Tibial nerve (tissue), 4 donors: ENCODE data around the gene AK9. TPM values are rescaled to one million over a fixed set of nuclear protein-coding genes. Genes with fewer than 3 reads are reported as not detected.

Experiments used
- DNase-seq, 2 donors: peaks; one replicate each; pipeline ENCODE4 v3.0.0-alpha.2; 2019; ENCODE audit warnings: low spot score in 2 of 2
- H3K27ac ChIP-seq, 4 donors: fragments of 200-600 bp; sonication (generic) in 3 of 4; one replicate each; pipeline ENCODE4 v1.5.1; 2017 to 2019; ENCODE audit warnings: mild to moderate bottlenecking in 1 of 4
- H3K27me3 ChIP-seq, 2 donors: fragments of 200-600 bp; sonication (generic) in 1 of 2; one replicate each; pipeline versions ENCODE4 v1.5.1 to v1.6.0; 2017 to 2019
- H3K36me3 ChIP-seq, 3 donors: fragments of 200-600 bp; sonication (generic); one replicate each; pipeline ENCODE4 v1.5.1; 2018 to 2019
- H3K4me1 ChIP-seq, 4 donors: fragments of 200-600 bp; sonication (generic) in 3 of 4; one replicate each; pipeline ENCODE4 v1.5.1; 2017 to 2019
- H3K4me3 ChIP-seq, 4 donors: fragments of 200-600 bp; sonication (generic) in 3 of 4; one replicate each; pipeline ENCODE4 v1.5.1; 2017 to 2019; ENCODE audit warnings: mild to moderate bottlenecking in 1 of 4, moderate library complexity in 1 of 4
- H3K9me3 ChIP-seq, 4 donors: fragments of 200-600 bp; sonication (generic) in 3 of 4; one replicate each; pipeline ENCODE4 v1.5.1; 2017 to 2019
- EP300 ChIP-seq, 2 donors: sonication (generic); formaldehyde crosslinking; IDR thresholded peaks; one replicate each; pipeline ENCODE4 v1.6.1; 2017; ENCODE audit warnings: antibody characterized with exemption in 2 of 2, mild to moderate bottlenecking in 1 of 2
- POLR2A ChIP-seq, 2 donors: fragments of 450-650 bp; IDR thresholded peaks; one replicate each; pipeline ENCODE4 v1.6.1; 2017; ENCODE audit warnings: antibody characterized with exemption in 2 of 2, mild to moderate bottlenecking in 2 of 2, moderate library complexity in 2 of 2
- WGBS, 2 donors: methylation state at CpG; one replicate each; pipeline ENCODE4 v1.1.5; 2018; 5-methylcytosine and 5-hydroxymethylcytosine counted together
- total RNA-seq, 4 donors: library from RNA; depleted of rRNA; stranded (reverse); fragments of >200 nt; gene quantifications; one replicate each; pipeline ENCODE4 v1.1.0, GENCODE V29; 2016
- TF ChIP-seq, protein P1 (sequence below), 5 experiments: fragments of 200-600 bp in 3 of 5; fragments of 450-650 bp in 2 of 5; sonication (generic) in 3 of 5; IDR thresholded peaks; one replicate each; pipeline ENCODE4 v1.5.1; 2016 to 2019; ENCODE audit warnings: antibody characterized with exemption in 5 of 5, mild to moderate bottlenecking in 3 of 5, moderate library complexity in 2 of 5

Gene AK9
- total RNA-seq, 4 donors from 2014 or later, result 8.1 to 19.8 (median 14.1) TPM

DNA sequence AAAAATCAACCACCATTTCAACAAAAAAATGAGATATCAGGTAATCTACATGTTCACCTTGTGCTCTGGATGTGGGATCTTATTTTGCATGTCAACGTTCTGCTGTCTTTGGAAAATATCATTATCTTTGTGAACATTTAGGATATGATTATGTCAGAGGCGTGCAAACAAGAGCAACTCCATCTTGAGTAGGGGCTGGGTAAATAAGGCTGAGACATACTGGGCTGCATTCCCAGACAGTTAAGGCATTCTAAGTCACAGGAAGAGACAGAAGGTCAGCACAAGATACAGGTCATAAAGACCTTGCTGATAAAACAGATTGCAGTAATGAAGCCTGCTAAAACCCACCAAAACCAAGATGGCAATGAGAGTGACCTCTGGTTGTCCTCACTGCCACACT lies 179.2 kb downstream of the AK9 start:
- Histone ChIP-seq H3K36me3 (no peaks in the 10 kb centered on the region), H3K4me3 (no peak overlapping the region), H3K4me1 (no peaks in the 10 kb centered on the region), H3K27me3 (no peaks in the 10 kb centered on the region), H3K27ac (no peak overlapping the region), H3K9me3 (no peaks in the 10 kb centered on the region)
- no peak for DNase-seq
- WGBS, 2 donors, result 77 to 78% methylated on average over 2 of the region's 2 CpGs
- TF ChIP-seq EP300 (IDR thresholded peaks at IDR 0.05) (no peak), POLR2A (IDR thresholded peaks at IDR 0.05) (no peak)
- TF ChIP-seq, protein P1, sequence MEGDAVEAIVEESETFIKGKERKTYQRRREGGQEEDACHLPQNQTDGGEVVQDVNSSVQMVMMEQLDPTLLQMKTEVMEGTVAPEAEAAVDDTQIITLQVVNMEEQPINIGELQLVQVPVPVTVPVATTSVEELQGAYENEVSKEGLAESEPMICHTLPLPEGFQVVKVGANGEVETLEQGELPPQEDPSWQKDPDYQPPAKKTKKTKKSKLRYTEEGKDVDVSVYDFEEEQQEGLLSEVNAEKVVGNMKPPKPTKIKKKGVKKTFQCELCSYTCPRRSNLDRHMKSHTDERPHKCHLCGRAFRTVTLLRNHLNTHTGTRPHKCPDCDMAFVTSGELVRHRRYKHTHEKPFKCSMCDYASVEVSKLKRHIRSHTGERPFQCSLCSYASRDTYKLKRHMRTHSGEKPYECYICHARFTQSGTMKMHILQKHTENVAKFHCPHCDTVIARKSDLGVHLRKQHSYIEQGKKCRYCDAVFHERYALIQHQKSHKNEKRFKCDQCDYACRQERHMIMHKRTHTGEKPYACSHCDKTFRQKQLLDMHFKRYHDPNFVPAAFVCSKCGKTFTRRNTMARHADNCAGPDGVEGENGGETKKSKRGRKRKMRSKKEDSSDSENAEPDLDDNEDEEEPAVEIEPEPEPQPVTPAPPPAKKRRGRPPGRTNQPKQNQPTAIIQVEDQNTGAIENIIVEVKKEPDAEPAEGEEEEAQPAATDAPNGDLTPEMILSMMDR (IDR thresholded peaks at IDR 0.05), result no peak

GRCh38 chr6:109510358-109510757 lies 180.6 kb downstream of the AK9 start:
- Histone ChIP-seq H3K27me3 (no peaks in the 10 kb centered on the region), H3K4me1 (no peaks in the 10 kb centered on the region), H3K4me3 (no peak overlapping the region), H3K36me3 (no peaks in the 10 kb centered on the region), H3K9me3 (no peaks in the 10 kb centered on the region), H3K27ac (no peak overlapping the region)
- TF ChIP-seq EP300 (IDR thresholded peaks at IDR 0.05) (no peak), POLR2A (IDR thresholded peaks at IDR 0.05) (no peak)
- TF ChIP-seq, protein P1 (IDR thresholded peaks at IDR 0.05), result no peak
- no peak for DNase-seq
- WGBS, 2 donors, result 87 to 100% methylated on average over 1 of the region's 1 CpG

- no peaks in the 10 kb centered on the region for H3K9me3 ChIP-seq
- H3K27ac ChIP-seq, result no peak overlapping the region
- no peaks in the 10 kb centered on the region for H3K4me1 ChIP-seq
- 72% methylated on average over 4 of the region's 4 CpGs for WGBS, 2 donors
- no peak overlapping the region for H3K4me3 ChIP-seq
- DNase-seq, result no peak
- H3K36me3 ChIP-seq, result no peaks in the 10 kb centered on the region
- TF ChIP-seq POLR2A (IDR thresholded peaks at IDR 0.05) (no peak), EP300 (IDR thresholded peaks at IDR 0.05) (no peak)
- TF ChIP-seq, protein P1 (IDR thresholded peaks at IDR 0.05), result no peak
- H3K27me3 ChIP-seq, result no peaks in the 10 kb centered on the region
Observed at GRCh38 chr6:109508166-109508860, 182.7 kb downstream of the AK9 start.

- WGBS, 2 donors, result 78 to 84% methylated on average over 4 of the region's 4 CpGs
- no peak overlapping the region for H3K4me3 ChIP-seq
- H3K36me3 ChIP-seq, result no peaks in the 10 kb centered on the region
- no peaks in the 10 kb centered on the region for H3K27me3 ChIP-seq
- H3K4me1 ChIP-seq, result no peaks in the 10 kb centered on the region
- no peak for TF ChIP-seq EP300 (IDR thresholded peaks at IDR 0.05)
- TF ChIP-seq, protein P1 (IDR thresholded peaks at IDR 0.05), result no peak
- no peak for TF ChIP-seq POLR2A (IDR thresholded peaks at IDR 0.05)
- DNase-seq, result no peak
- H3K27ac ChIP-seq, result no peak overlapping the region
- no peaks in the 10 kb centered on the region for H3K9me3 ChIP-seq
Observed at GRCh38 chr6:109507490-109508072, 183.4 kb downstream of the AK9 start.

DNA sequence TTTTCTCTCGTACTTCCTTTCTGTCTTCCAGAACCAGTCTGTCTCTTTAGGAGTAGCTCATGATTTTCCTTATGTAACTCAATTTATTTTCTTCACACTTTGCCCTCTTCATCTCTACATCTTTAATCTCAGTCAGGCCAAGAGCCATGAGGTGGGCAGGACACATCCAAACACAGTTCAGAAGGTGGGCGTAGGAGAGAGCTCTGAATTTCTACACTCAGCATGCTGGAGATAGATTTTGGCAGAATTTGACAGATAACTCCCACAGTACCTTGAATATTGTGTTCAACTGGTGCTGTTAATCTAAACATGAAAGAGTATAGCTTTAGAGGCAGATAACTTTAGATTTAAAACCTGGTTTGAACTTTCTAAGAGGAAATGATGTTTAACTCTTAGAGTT lies 184.2 kb downstream of the AK9 start:
- DNase-seq, result no peak
- no peaks in the 10 kb centered on the region for H3K36me3 ChIP-seq
- 88 to 92% methylated on average over 2 of the region's 2 CpGs for WGBS, 2 donors
- H3K4me3 ChIP-seq, result no peak overlapping the region
- H3K27ac ChIP-seq, result no peak overlapping the region
- no peaks in the 10 kb centered on the region for H3K27me3 ChIP-seq
- no peaks in the 10 kb centered on the region for H3K4me1 ChIP-seq
- TF ChIP-seq EP300 (IDR thresholded peaks at IDR 0.05) (no peak), POLR2A (IDR thresholded peaks at IDR 0.05) (no peak)
- TF ChIP-seq, protein P1 (IDR thresholded peaks at IDR 0.05), result no peak
- H3K9me3 ChIP-seq, result no peaks in the 10 kb centered on the region
